Rectal smooth muscle tissue (tissue), 1 donor: ENCODE data around the gene CCDC88A.
"Not testable (repeated sequence)": the region's sequence is repeated elsewhere in the genome, so short reads cannot be mapped to it uniquely, and the experiment has no call there.

Source experiments
- H3K27ac ChIP-seq: one replicate; pipeline ENCODE4 v1.7.0; 2013; ENCODE audit warnings: low read depth, low read length, inconsistent platforms
- H3K27me3 ChIP-seq: one replicate; pipeline ENCODE4 v1.7.0; 2013; ENCODE audit warnings: low read length; ENCODE audit not compliant: control insufficient read depth, insufficient read depth
- H3K36me3 ChIP-seq: one replicate; pipeline ENCODE4 v1.7.0; 2013; ENCODE audit warnings: low read length; ENCODE audit not compliant: control insufficient read depth, insufficient read depth
- H3K4me1 ChIP-seq: one replicate; pipeline ENCODE4 v1.7.0; 2013; ENCODE audit warnings: low read length; ENCODE audit not compliant: control insufficient read depth, insufficient read depth
- H3K4me3 ChIP-seq: one replicate; pipeline ENCODE4 v1.7.0; 2013; ENCODE audit warnings: low read length
- H3K9ac ChIP-seq: one replicate; pipeline ENCODE4 v1.7.0; 2013; ENCODE audit warnings: low read length

The CCDC88A gene

GRCh38 chr2:55358451-55358850 is 61.2 kb downstream of the CCDC88A start:
- H3K4me1 ChIP-seq = no peaks in the 10 kb centered on the region
- no peaks in the 10 kb centered on the region for H3K36me3 ChIP-seq
- H3K27ac ChIP-seq = no peak overlapping the region
- H3K9ac ChIP-seq = no peak overlapping the region
- no peak overlapping the region for H3K4me3 ChIP-seq
- no peaks in the 10 kb centered on the region for H3K27me3 ChIP-seq

DNA sequence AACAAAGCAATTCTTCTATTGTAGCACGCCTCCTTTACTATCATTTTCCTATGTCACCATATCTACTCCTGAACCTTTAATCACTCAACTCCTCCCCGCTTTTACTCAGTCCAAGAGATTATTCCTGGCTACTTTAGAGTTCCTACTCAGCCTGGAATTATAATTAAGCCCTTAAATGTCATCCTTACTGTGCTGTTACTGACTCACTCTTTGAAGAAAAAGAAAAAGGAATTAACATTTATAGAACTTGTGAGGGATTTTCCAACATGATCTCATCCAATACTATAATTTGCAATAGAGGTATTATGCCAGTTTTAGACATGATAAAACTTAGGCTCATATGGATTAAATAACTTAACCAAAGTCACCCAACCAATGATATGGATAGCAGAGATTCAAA is 61.7 kb downstream of the CCDC88A start:
- H3K9ac ChIP-seq = no peak overlapping the region

DNA sequence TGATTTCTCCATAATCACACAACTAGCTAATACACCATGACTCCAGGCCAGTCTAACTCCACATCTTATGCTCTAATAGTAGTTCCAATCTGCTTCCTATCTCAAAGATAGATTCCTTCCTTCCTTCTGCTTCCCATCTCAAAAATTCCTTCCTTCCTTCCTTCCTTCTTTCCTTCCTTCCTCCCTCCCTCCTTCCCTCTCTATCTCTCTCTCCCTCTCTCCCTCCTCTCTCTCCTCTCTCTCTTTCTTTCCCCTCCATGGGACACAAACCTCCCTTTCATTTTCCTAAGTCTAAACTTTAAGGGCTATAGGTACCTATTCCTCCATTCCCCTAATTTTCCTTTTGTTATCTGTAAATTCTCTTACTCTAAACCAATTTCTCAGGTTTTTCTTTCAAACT is 62.5 kb downstream of the CCDC88A start:
- no peak overlapping the region for H3K4me3 ChIP-seq
- no peak overlapping the region for H3K27ac ChIP-seq
- H3K27me3 ChIP-seq = no peaks in the 10 kb centered on the region
- no peaks in the 10 kb centered on the region for H3K4me1 ChIP-seq
- H3K36me3 ChIP-seq = no peaks in the 10 kb centered on the region
- no peak overlapping the region for H3K9ac ChIP-seq

More for the DNA sequence above, 61.7 kb downstream of the CCDC88A start:
- H3K4me3 ChIP-seq = no peak overlapping the region
- H3K27me3 ChIP-seq = no peaks in the 10 kb centered on the region
- H3K36me3 ChIP-seq = no peaks in the 10 kb centered on the region
- H3K4me1 ChIP-seq = no peaks in the 10 kb centered on the region
- H3K27ac ChIP-seq = no peak overlapping the region

DNA sequence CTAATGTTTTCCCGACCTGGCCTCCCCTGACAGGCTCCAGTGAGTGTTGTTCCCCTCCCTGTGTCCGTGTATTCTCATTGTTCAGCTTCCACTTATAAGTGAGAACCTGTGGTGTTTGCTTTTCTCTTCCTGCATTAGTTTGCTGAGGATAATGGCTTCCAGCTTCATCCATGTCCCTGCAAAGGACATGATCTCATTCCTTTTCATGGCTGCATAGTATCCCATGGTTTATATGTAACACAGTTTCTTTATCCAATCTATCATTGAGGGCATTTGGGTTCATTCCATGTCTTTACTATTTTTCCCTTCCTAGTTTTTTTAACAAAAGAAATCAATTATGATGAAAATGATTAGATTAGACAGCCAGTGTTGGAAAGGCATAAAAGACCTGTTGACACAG is 63.5 kb downstream of the CCDC88A start:
- H3K4me3 ChIP-seq, H3K9ac ChIP-seq, H3K27me3 ChIP-seq, H3K27ac ChIP-seq, H3K4me1 ChIP-seq, H3K36me3 ChIP-seq: not testable (repeated sequence)

- Histone ChIP-seq H3K9ac (no peak overlapping the region), H3K27me3 (no peaks in the 10 kb centered on the region), H3K4me1 (no peaks in the 10 kb centered on the region), H3K36me3 (no peaks in the 10 kb centered on the region), H3K27ac (no peak overlapping the region), H3K4me3 (no peak overlapping the region)
Measured at GRCh38 chr2:55355451-55355850, 64.2 kb downstream of the CCDC88A start.

DNA sequence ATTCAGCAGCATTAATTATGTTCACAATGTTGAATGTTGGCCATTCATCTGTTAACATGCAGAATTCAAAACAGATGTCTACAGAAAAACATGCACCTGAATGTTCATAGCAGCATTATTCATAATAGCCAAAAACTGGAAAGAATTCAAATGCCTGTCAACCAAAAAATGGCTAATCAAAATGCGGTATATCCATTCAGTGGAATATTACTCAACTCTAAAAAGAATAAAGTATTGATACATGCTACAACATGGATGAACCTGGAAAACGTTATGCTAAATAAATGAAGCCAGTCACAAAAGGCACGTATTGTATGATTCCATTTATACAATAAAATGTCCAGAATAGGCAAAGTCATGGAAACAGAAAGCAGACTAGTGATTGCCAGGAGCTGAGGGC is 68.0 kb downstream of the CCDC88A start:
- Histone ChIP-seq H3K4me1 (no peaks in the 10 kb centered on the region), H3K27me3 (no peaks in the 10 kb centered on the region), H3K4me3 (no peak overlapping the region), H3K27ac (no peak overlapping the region), H3K36me3 (no peaks in the 10 kb centered on the region), H3K9ac (no peak overlapping the region)

DNA sequence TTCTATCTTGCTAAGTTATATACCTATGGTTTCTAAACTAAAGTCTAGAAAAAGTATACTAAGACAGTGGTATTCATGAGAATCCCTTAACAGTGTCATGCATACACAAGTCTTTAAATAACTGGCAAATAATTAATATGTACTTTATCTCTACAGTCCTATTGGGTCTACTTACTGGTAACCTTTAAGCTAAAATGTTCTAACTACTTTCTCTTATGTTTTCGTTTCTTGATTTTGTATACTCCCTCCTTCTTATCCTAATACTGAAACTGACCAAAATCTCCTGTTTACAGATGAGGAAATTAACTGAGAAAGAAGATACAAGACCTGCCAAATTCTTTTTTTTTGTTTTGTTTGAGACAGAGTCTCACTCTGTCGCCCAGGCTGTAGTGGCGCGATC is 74.6 kb downstream of the CCDC88A start:
- Histone ChIP-seq H3K4me1 (no peaks in the 10 kb centered on the region), H3K36me3 (no peaks in the 10 kb centered on the region), H3K4me3 (no peak overlapping the region), H3K9ac (no peak overlapping the region), H3K27me3 (no peaks in the 10 kb centered on the region), H3K27ac (no peak overlapping the region)

- no peaks in the 10 kb centered on the region for H3K27me3 ChIP-seq
- no peak overlapping the region for H3K9ac ChIP-seq
- H3K4me1 ChIP-seq = no peaks in the 10 kb centered on the region
- no peak overlapping the region for H3K4me3 ChIP-seq
- H3K36me3 ChIP-seq = no peaks in the 10 kb centered on the region
- no peak overlapping the region for H3K27ac ChIP-seq
Measured at GRCh38 chr2:55338268-55338667, 81.4 kb downstream of the CCDC88A start.

- Histone ChIP-seq H3K9ac (no peak overlapping the region), H3K4me3 (no peak overlapping the region), H3K36me3 (no peaks in the 10 kb centered on the region), H3K27ac (no peak overlapping the region), H3K4me1 (no peaks in the 10 kb centered on the region), H3K27me3 (no peaks in the 10 kb centered on the region)
Measured at GRCh38 chr2:55334728-55335127, 84.9 kb downstream of the CCDC88A start.

GRCh38 chr2:55330541-55331297 is 88.9 kb downstream of the CCDC88A start:
- peaks cover 2% of the 10 kb centered on the region for H3K36me3 ChIP-seq
- H3K27me3 ChIP-seq = no peaks in the 10 kb centered on the region
- no peak overlapping the region for H3K4me3 ChIP-seq
- H3K4me1 ChIP-seq = no peaks in the 10 kb centered on the region
- no peak overlapping the region for H3K27ac ChIP-seq
- H3K9ac ChIP-seq = no peak overlapping the region

DNA sequence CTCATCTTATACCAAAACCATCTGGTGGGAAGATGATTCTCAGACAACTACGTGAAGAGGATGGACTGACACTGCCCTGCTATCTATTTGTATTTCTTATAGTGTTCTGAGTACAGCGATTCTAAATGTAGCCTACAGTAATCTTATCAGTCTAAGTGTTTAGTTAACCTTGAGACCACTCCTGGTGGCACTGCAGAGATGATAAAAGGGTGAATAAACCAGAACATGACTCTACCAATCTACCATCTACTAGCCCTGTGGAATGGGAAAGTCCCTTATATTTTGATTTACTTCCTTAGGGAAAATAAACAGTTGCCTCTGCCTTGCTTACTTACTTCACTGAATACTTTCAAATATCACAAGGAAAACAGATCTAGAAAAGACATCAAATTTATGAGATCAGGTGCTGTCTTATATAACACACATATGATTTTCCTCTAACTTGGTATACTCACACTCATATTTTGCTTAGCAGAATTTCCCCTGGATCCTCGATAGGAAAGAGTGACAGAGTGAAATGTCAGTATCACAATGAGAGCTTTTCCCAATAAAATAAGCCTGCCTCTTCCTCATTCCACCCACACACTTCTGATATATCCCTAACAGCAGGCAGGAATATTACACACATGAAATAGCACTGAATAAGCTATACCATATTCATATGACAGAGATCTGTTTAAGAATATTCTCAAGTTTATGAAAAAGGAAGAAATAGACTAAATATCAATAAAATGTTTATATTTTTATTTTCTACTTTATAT is 92.0 kb downstream of the CCDC88A start:
- no peak overlapping the region for H3K27ac ChIP-seq
- H3K36me3 ChIP-seq = peaks cover 2% of the 10 kb centered on the region
- no peak overlapping the region for H3K9ac ChIP-seq
- no peaks in the 10 kb centered on the region for H3K27me3 ChIP-seq
- H3K4me1 ChIP-seq = no peaks in the 10 kb centered on the region
- no peak overlapping the region for H3K4me3 ChIP-seq

- Histone ChIP-seq H3K9ac (no peak overlapping the region), H3K36me3 (peaks cover 8% of the 10 kb centered on the region), H3K27me3 (no peaks in the 10 kb centered on the region), H3K4me3 (no peak overlapping the region), H3K27ac (no peak overlapping the region), H3K4me1 (no peaks in the 10 kb centered on the region)
Measured at GRCh38 chr2:55314985-55315384, 104.7 kb downstream of the CCDC88A start.

DNA sequence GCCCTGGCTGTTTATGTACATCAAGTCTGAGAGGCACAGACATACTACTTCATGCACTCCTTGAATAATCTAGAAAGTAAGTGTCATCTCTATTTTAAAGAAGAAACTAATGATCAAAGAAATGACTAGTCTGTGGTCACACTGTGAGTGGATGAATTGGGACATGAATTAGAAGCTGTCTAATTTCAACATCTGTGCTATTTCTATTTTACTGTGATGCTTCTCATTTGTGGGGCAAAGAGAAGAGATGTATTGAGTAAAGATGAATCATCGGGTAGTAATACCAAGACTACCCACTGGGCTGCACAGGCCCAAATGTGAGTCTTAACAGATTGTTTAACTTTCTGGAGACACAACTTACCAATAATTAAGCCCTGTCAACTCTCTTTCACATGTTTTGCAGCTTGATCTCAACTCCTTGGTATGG is 108.2 kb downstream of the CCDC88A start:
- H3K9ac ChIP-seq = no peak overlapping the region
- no peak overlapping the region for H3K27ac ChIP-seq
- no peaks in the 10 kb centered on the region for H3K4me1 ChIP-seq

More for the DNA sequence above, 108.2 kb downstream of the CCDC88A start:
- Histone ChIP-seq H3K4me3 (no peak overlapping the region), H3K36me3 (peaks cover 8% of the 10 kb centered on the region), H3K27me3 (no peaks in the 10 kb centered on the region)
